A549 (cell line): ENCODE data around the gene PPME1. TPM values are rescaled to one million over a fixed set of nuclear protein-coding genes. Genes with fewer than 3 reads are reported as not detected.
A peak's percentile ranks its signal among the peaks of the same experiment; 100 is the strongest.
"Not testable (repeated sequence)": the region's sequence is repeated elsewhere in the genome, so short reads cannot be mapped to it uniquely, and the experiment has no call there.

Source experiments
- ATAC-seq, 2 experiments: fragments of 200-7000 bp in 1 of 2; fragments of >200 bp in 1 of 2; cut with Nextera tagmentation in 1 of 2; cut with Tn5 transposase in 1 of 2; 3 replicates each; pipeline versions ENCODE4 v1.8.0 to v1.9.1; 2018 to 2020; ENCODE audit warnings: mild to moderate bottlenecking in 1 of 2, moderate library complexity in 1 of 2
- CTCF ChIA-PET: fragments of 300-600 bp; sonication (Branson Sonifier 250); formaldehyde crosslinking; extraction: SDS; loops from one replicate; lab custom pipeline; 2021; ENCODE audit warnings: antibody characterized with exemption, inconsistent platforms; lab: Yijun Ruan, JAX
- POLR2A ChIA-PET: fragments of 350-600 bp; formaldehyde crosslinking; extraction: SDS; loops from one replicate; lab custom pipeline; 2021; ENCODE audit warnings: antibody characterized with exemption, inconsistent platforms; lab: Yijun Ruan, JAX
- DNase-seq, 2 experiments: peaks; one replicate each; pipeline versions ENCODE4 v3.0.0 to v3.0.0-alpha.2; 2011 to 2016; ENCODE audit warnings: low read depth in 1 of 2, low spot score in 1 of 2
- FAIRE-seq: peaks from 2 replicates; lab custom pipeline; 2011; peaks lifted over from hg19 to GRCh38; lab: Jason Lieb, UNC
- H3K27ac ChIP-seq, 2 experiments: fragments of >200 bp; sonication (Bioruptor Twin); formaldehyde crosslinking; 3 replicates each; pipeline ENCODE4 v1.5.1; 2016 to 2017
- H3K4me1 ChIP-seq: fragments of >200 bp; sonication (Bioruptor Twin); formaldehyde crosslinking; 3 replicates; pipeline ENCODE4 v1.6.1; 2016
- H3K4me2 ChIP-seq: fragments of >200 bp; sonication (Bioruptor Twin); formaldehyde crosslinking; 3 replicates; pipeline ENCODE4 v1.6.1; 2016
- H3K4me3 ChIP-seq: fragments of >200 bp; sonication (Bioruptor Twin); formaldehyde crosslinking; 3 replicates; pipeline ENCODE4 v1.5.1; 2016
- H3K9me3 ChIP-seq: fragments of >200 bp; sonication (Bioruptor Twin); formaldehyde crosslinking; 3 replicates; pipeline ENCODE4 v1.6.1; 2016
- BHLHE40 ChIP-seq: IDR thresholded peaks from 2 replicates; pipeline ENCODE4 v1.6.1; 2012; ENCODE audit warnings: low read depth, low read length, inconsistent platforms
- CBX8 ChIP-seq: fragments of 200-600 bp; sonication (generic); IDR thresholded peaks from 2 replicates; pipeline ENCODE4 v1.6.1; 2016
- CHD2 ChIP-seq: fragments of 150-350 bp; IDR thresholded peaks from 2 replicates; pipeline ENCODE4 v1.6.1; 2014; ENCODE audit warnings: low read length; ENCODE audit not compliant: partially characterized antibody
- CHD4 ChIP-seq: fragments of 200-600 bp; sonication (generic); IDR thresholded peaks from 2 replicates; pipeline ENCODE4 v1.6.1; 2016; ENCODE audit warnings: antibody characterized with exemption, mild to moderate bottlenecking, borderline replicate concordance
- CTCF ChIP-seq: fragments of >200 bp; sonication (Bioruptor Twin); formaldehyde crosslinking; IDR thresholded peaks from 3 replicates; pipeline ENCODE4 v1.5.1; 2016
- EHF ChIP-seq: fragments of 250-450 bp; sonication (Bioruptor Pico); IDR thresholded peaks from 2 replicates; pipeline ENCODE4 v1.5.0; 2020; ENCODE audit warnings: mild to moderate bottlenecking
- EHMT2 ChIP-seq: fragments of 200-600 bp; sonication (generic); IDR thresholded peaks from 2 replicates; pipeline ENCODE4 v1.6.1; 2016; ENCODE audit warnings: antibody characterized with exemption, low read depth, mild to moderate bottlenecking, moderate library complexity
- EP300 ChIP-seq, 2 experiments: fragments of >200 bp; sonication (Bioruptor Twin); formaldehyde crosslinking; IDR thresholded peaks; 2 replicates in 1 of 2; 3 replicates in 1 of 2; pipeline ENCODE4 v1.6.1; 2016 to 2017
- FOSB ChIP-seq: fragments of 250-450 bp; sonication (Bioruptor Pico); IDR thresholded peaks from 2 replicates; pipeline ENCODE4 v1.5.0; 2020; ENCODE audit warnings: mild to moderate bottlenecking, moderate library complexity
- HES2 ChIP-seq: fragments of >200 bp; sonication (Bioruptor Twin); formaldehyde crosslinking; IDR thresholded peaks from 2 replicates; pipeline ENCODE4 v1.6.1; 2016
- HEYL ChIP-seq: fragments of 250-450 bp; sonication (Bioruptor Pico); IDR thresholded peaks from 2 replicates; pipeline ENCODE4 v1.8.0; 2021; ENCODE audit warnings: mild to moderate bottlenecking, moderate library complexity
- HOXA7 ChIP-seq: fragments of 250-450 bp; sonication (Bioruptor Pico); IDR thresholded peaks from 2 replicates; pipeline ENCODE4 v1.5.0; 2020; ENCODE audit warnings: mild to moderate bottlenecking, moderate library complexity
- HOXB13 ChIP-seq: fragments of 250-450 bp; sonication (Bioruptor Pico); IDR thresholded peaks from 2 replicates; pipeline ENCODE4 v1.5.0; 2020; ENCODE audit warnings: low read depth, mild to moderate bottlenecking, moderate library complexity
- MAFK ChIP-seq: fragments of 450-650 bp; IDR thresholded peaks from 2 replicates; pipeline ENCODE4 v1.6.1; 2014; ENCODE audit not compliant: partially characterized antibody
- MAX ChIP-seq: IDR thresholded peaks from 2 replicates; pipeline ENCODE4 v1.6.1; 2012
- MAZ ChIP-seq: fragments of 150-350 bp; IDR thresholded peaks from 2 replicates; pipeline ENCODE4 v1.6.1; 2014; ENCODE audit warnings: antibody characterized with exemption, low read depth, low read length, borderline replicate concordance
- MYC ChIP-seq: IDR thresholded peaks from 2 replicates; pipeline ENCODE4 v1.6.1; 2012; ENCODE audit warnings: mild to moderate bottlenecking, inconsistent platforms, low read length, improper control_type of control experiment, borderline replicate concordance
- NR3C1 ChIP-seq: fragments of >200 bp; sonication (Bioruptor Twin); formaldehyde crosslinking; IDR thresholded peaks from 3 replicates; pipeline ENCODE4 v1.6.1; 2017
- POLR2A ChIP-seq: IDR thresholded peaks from 2 replicates; pipeline ENCODE4 v1.6.1; 2012; ENCODE audit warnings: mild to moderate bottlenecking, low read length
- RARB ChIP-seq: fragments of 250-450 bp; sonication (Bioruptor Pico); IDR thresholded peaks from 2 replicates; pipeline ENCODE4 v1.8.0; 2021; ENCODE audit warnings: mild to moderate bottlenecking, moderate library complexity
- RFX5 ChIP-seq: fragments of 450-650 bp; IDR thresholded peaks from 2 replicates; pipeline ENCODE4 v1.7.1; 2014; ENCODE audit warnings: antibody characterized with exemption, mild to moderate bottlenecking, moderate library complexity
- SMC3 ChIP-seq: fragments of >200 bp; sonication (Bioruptor Twin); formaldehyde crosslinking; IDR thresholded peaks from 3 replicates; pipeline ENCODE4 v1.6.1; 2018; ENCODE audit warnings: inconsistent platforms
- SREBF2 ChIP-seq: fragments of 450-650 bp; IDR thresholded peaks from 2 replicates; pipeline ENCODE4 v1.6.1; 2014; ENCODE audit warnings: mild to moderate bottlenecking, moderate library complexity
- USF2 ChIP-seq: fragments of 450-650 bp; IDR thresholded peaks from 2 replicates; pipeline ENCODE4 v1.6.1; 2014; ENCODE audit warnings: antibody characterized with exemption
- ZFP36 ChIP-seq: fragments of 450-650 bp; IDR thresholded peaks from 2 replicates; pipeline ENCODE4 v1.6.1; 2014; ENCODE audit warnings: borderline replicate concordance; ENCODE audit not compliant: partially characterized antibody
- ZNF302 ChIP-seq: fragments of 250-450 bp; sonication (Bioruptor Pico); IDR thresholded peaks from 2 replicates; pipeline ENCODE4 v1.9.0; 2021; ENCODE audit warnings: inconsistent platforms, mild to moderate bottlenecking, moderate library complexity
- ZSCAN20 ChIP-seq: fragments of 250-450 bp; sonication (Bioruptor Pico); IDR thresholded peaks from 2 replicates; pipeline ENCODE4 v1.8.0; 2022; ENCODE audit warnings: mild to moderate bottlenecking, moderate library complexity
- WGBS: methylation state at CpG from one replicate; pipeline ENCODE4 v1.1.6; 2017; ENCODE audit errors: missing lambda C conversion rate; 5-methylcytosine and 5-hydroxymethylcytosine counted together
- polyA plus RNA-seq, 4 experiments: library from polyadenylated mRNA; depleted of rRNA in 3 of 4; stranded (reverse); fragments of >200 nt; fragmentation: RNase III in 1 of 4; extraction: RNeasy Plus Mini Kit Qiagen cat#74134 plus additional on column Dnase treatment in 1 of 4; gene quantifications; 2 replicates in 3 of 4; 3 replicates in 1 of 4; pipeline ENCODE4 v1.2.3, GENCODE V29; 2011 to 2017
- TF ChIP-seq, protein P1 (sequence below): fragments of 150-350 bp; IDR thresholded peaks from 2 replicates; pipeline ENCODE4 v1.6.1; 2014; ENCODE audit warnings: low read depth, mild to moderate bottlenecking, low read length
- TF ChIP-seq, protein P2 (sequence below): IDR thresholded peaks from 2 replicates; pipeline ENCODE4 v1.6.1; 2012; ENCODE audit warnings: low read depth, borderline replicate concordance

Gene PPME1
- polyA plus RNA-seq, 2 of the 4 experiments (the other 2 are of a cell fraction): 82.6 to 89.8 TPM

DNA sequence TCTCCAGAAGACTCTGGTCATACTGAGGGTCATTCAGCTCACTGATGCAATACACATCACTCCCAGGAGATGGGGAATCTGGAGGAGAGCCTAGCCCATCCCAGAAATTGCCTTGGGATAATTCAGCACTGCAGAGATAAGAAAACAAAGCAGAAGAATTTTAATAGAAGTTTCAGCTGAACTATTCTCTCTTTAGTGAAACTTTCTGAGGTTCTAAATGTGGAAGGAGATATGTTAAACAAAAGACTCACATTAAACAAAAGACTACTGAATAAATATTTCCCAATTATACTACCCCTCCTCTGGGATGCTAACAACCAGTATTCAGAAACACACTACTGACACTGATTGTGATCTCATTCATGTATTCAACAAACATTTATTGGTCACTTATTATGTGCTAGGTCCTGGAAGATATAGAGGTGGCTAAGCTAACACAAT, 48.1 kb upstream of the PPME1 start (continued):
- TF ChIP-seq ZNF302 (CRISPR knock-in tag): no peak
- no peak for TF ChIP-seq USF2

- CTCF ChIA-PET, FAIRE-seq: not testable (repeated sequence)
Measured at GRCh38 chr11:74129121-74129520, 42.0 kb upstream of the PPME1 start.

DNA sequence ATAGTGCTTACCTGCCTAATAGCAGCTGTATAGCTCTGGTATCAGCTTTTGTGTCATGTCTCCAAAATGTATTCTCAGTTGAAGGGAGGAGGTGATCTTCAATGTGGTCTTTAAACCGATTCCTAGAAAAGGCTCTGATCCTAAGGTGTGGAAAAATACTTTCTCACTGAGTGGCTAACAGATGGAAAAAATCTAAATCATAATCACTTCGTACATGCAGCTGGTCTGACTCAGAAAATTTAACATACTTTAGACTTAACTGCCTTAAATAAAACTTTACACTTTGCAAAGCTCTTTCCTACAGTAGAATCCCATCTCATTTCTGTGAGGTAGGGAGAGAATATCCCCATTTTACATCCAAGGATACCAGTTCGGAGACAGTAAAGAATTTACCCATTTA, 38.3 kb upstream of the PPME1 start:
- no peaks in the 10 kb centered on the region for H3K9me3 ChIP-seq
- no peak for FAIRE-seq
- TF ChIP-seq NR3C1 (no peak), HEYL (CRISPR knock-in tag) (no peak), CTCF (no peak), MAX (no peak), MYC (no peak), ZFP36 (no peak), MAFK (no peak), RARB (CRISPR knock-in tag) (no peak), ZSCAN20 (CRISPR knock-in tag) (no peak), CHD4 (no peak)
- TF ChIP-seq, protein P1, sequence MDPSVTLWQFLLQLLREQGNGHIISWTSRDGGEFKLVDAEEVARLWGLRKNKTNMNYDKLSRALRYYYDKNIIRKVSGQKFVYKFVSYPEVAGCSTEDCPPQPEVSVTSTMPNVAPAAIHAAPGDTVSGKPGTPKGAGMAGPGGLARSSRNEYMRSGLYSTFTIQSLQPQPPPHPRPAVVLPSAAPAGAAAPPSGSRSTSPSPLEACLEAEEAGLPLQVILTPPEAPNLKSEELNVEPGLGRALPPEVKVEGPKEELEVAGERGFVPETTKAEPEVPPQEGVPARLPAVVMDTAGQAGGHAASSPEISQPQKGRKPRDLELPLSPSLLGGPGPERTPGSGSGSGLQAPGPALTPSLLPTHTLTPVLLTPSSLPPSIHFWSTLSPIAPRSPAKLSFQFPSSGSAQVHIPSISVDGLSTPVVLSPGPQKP: no peak
- TF ChIP-seq, all 56 proteins: peak for 0
- Histone ChIP-seq H3K4me1 (peaks cover 49% of the 10 kb centered on the region), H3K27ac (peak overlapping the region; percentile 12 to 88; a peak in 4 of 6 replicates), H3K4me3 (no peak overlapping the region), H3K4me2 (no peak overlapping the region)
- WGBS: 86% methylated on average over 3 of the region's 3 CpGs
- no peak for ATAC-seq
- ChIA-PET POLR2A (no interaction called here), CTCF (interaction anchor here (0.6 to 1.6 kb wide), 5 partner anchors 10 to 168 kb away, joined by 3 to 7 read pairs (median 4); partner anchors contain the start of genes C2CD3 and PPME1)
- DNase-seq: no peak

More at GRCh38 chr11:74129121-74129520, 42.0 kb upstream of the PPME1 start:
- POLR2A ChIA-PET, H3K27ac ChIP-seq, H3K4me3 ChIP-seq, H3K4me2 ChIP-seq, DNase-seq, ATAC-seq, H3K9me3 ChIP-seq: not testable (repeated sequence)
- WGBS: no CpG with 5 or more reads among the region's 33 CpGs
- peaks cover 21% of the 10 kb centered on the region for H3K4me1 ChIP-seq

DNA sequence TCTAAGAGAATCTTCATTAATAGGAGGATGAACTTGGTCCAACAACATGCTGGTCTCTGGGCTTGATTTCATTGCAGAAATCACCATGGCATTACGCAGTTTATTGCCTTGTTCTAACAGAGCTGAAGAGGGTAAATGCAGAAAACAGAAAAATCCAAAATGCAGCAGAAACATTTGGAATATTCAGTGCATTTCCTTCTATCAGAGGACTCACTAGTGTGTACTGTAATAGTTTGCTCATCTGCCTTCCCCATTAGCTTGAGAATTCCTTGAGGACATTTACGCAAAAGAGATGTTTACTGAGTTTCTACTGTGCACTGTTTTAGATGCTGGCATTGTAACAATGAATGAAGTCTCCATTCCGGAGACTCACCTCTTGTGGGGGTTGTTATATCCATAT, 37.7 kb upstream of the PPME1 start:
- peak overlapping the region; percentile 27 for H3K4me2 ChIP-seq
- ATAC-seq (no peak), FAIRE-seq (no peak), DNase-seq (peak in 1 of 2 experiments; percentile 17)
- H3K4me1 ChIP-seq: peaks cover 54% of the 10 kb centered on the region
- 60% methylated on average over 3 of the region's 3 CpGs for WGBS
- H3K9me3 ChIP-seq: no peaks in the 10 kb centered on the region
- ChIA-PET POLR2A (no interaction called here), CTCF (interaction anchor here (0.6 to 2.4 kb wide), 4 partner anchors 16 to 169 kb away, joined by 3 to 10 read pairs (median 4); partner anchors contain the start of genes C2CD3 and PPME1)
- no peak overlapping the region for H3K4me3 ChIP-seq
- H3K27ac ChIP-seq: peak overlapping the region; percentile 88 to 90; a peak in 5 of 6 replicates
- TF ChIP-seq POLR2A (no peak), EHMT2 (no peak), HOXB13 (CRISPR knock-in tag) (no peak), HES2 (no peak), SREBF2 (no peak), HOXA7 (CRISPR knock-in tag) (no peak), ZSCAN20 (CRISPR knock-in tag) (no peak), SMC3 (no peak), BHLHE40 (no peak), RFX5 (no peak), NR3C1 (no peak), CBX8 (no peak), EHF (no peak), CHD2 (no peak), FOSB (CRISPR knock-in tag) (no peak), MAZ (no peak), ZNF302 (CRISPR knock-in tag) (no peak), EP300 (IDR thresholded peaks at IDR 0.05) (no peak)
- TF ChIP-seq, protein P2, sequence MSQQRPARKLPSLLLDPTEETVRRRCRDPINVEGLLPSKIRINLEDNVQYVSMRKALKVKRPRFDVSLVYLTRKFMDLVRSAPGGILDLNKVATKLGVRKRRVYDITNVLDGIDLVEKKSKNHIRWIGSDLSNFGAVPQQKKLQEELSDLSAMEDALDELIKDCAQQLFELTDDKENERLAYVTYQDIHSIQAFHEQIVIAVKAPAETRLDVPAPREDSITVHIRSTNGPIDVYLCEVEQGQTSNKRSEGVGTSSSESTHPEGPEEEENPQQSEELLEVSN: no peak
